ENCODE data around the gene HDAC4. TPM values are rescaled to one million over a fixed set of nuclear protein-coding genes. Genes with fewer than 3 reads are reported as not detected.

The HDAC4 gene
- total RNA-seq, 2 donors from 2014 or later: 8.1 to 20.1 TPM

DNA sequence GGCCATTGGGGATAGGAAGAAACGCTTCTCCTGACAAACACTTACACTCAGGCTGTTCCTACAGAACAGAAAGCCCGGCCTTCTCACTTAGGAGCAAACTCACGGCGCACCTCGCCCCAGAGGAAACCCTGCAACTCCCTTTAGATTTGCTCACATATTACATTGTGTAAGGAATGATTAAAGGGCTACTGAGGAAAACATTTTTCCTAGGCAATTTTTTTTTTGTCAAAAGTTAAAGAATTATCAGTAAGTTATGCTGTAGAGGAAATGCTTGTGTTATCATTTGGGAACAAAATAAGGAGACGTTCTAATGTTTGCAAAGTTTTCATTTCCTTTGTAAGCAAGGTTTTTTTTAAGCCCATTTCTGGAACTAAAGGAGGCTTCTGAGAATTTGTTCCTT, 264.1 kb downstream of the HDAC4 start:
- H3K36me3 ChIP-seq: peaks cover 49% of the 10 kb centered on the region

DNA sequence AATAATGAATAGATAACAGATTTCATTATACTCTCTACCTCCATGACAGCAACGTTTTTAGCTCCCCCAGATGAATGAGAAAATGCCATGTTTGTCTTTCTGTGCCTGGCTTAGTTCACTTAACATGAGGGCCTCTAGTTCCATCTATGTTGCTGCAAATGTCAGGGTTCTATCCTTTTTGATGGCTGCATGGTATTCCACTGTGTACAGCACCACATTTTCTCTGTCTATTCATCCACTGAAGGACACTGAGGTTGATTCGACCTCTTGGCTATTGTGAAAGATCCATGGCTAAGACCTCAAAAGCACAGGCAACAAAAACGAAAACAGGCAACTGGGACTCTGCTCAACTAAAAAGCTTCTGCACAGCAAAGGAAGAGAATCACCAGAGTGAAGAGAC, 264.6 kb downstream of the HDAC4 start:
- Histone ChIP-seq H3K27ac (no peak overlapping the region), H3K27me3 (no peaks in the 10 kb centered on the region), H3K4me1 (no peaks in the 10 kb centered on the region), H3K4me3 (no peak overlapping the region), H3K9me3 (no peaks in the 10 kb centered on the region), H3K36me3 (peaks cover 55% of the 10 kb centered on the region)
- no peak for DNase-seq (ENCODE audit: low spot score)
- TF ChIP-seq, protein P1, sequence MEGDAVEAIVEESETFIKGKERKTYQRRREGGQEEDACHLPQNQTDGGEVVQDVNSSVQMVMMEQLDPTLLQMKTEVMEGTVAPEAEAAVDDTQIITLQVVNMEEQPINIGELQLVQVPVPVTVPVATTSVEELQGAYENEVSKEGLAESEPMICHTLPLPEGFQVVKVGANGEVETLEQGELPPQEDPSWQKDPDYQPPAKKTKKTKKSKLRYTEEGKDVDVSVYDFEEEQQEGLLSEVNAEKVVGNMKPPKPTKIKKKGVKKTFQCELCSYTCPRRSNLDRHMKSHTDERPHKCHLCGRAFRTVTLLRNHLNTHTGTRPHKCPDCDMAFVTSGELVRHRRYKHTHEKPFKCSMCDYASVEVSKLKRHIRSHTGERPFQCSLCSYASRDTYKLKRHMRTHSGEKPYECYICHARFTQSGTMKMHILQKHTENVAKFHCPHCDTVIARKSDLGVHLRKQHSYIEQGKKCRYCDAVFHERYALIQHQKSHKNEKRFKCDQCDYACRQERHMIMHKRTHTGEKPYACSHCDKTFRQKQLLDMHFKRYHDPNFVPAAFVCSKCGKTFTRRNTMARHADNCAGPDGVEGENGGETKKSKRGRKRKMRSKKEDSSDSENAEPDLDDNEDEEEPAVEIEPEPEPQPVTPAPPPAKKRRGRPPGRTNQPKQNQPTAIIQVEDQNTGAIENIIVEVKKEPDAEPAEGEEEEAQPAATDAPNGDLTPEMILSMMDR (IDR thresholded peaks at IDR 0.05): no peak

More for the DNA sequence above, 264.1 kb downstream of the HDAC4 start:
- DNase-seq (ENCODE audit: low spot score): no peak
- Histone ChIP-seq H3K4me1 (no peaks in the 10 kb centered on the region), H3K27me3 (no peaks in the 10 kb centered on the region), H3K9me3 (no peaks in the 10 kb centered on the region), H3K4me3 (no peak overlapping the region), H3K27ac (no peak overlapping the region)
- TF ChIP-seq, protein P1 (IDR thresholded peaks at IDR 0.05): no peak

DNA sequence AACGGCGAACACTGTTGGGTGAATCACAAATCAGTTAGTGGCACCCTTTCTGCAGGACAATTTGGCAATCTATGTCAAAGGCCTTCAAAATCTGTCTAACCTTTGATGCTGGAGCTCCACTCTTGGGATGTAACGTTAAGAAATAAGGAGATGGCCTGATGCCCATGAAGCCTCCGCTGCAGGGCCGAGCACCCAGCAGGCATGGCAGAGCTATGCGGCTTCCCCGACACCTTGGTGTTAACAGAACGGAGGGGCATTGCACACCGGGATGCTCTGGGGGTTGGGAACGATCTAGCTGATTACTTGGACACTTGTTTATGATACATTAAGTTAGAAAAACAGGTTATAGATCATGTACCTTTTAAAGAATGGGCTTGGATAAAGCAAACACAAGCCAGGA, 265.3 kb downstream of the HDAC4 start:
- peaks cover 59% of the 10 kb centered on the region for H3K36me3 ChIP-seq
- no peaks in the 10 kb centered on the region for H3K4me1 ChIP-seq
- no peaks in the 10 kb centered on the region for H3K27me3 ChIP-seq
- H3K27ac ChIP-seq: no peak overlapping the region
- TF ChIP-seq, protein P1 (IDR thresholded peaks at IDR 0.05): no peak
- no peak for DNase-seq (ENCODE audit: low spot score)
- no peak overlapping the region for H3K4me3 ChIP-seq
- no peaks in the 10 kb centered on the region for H3K9me3 ChIP-seq

DNA sequence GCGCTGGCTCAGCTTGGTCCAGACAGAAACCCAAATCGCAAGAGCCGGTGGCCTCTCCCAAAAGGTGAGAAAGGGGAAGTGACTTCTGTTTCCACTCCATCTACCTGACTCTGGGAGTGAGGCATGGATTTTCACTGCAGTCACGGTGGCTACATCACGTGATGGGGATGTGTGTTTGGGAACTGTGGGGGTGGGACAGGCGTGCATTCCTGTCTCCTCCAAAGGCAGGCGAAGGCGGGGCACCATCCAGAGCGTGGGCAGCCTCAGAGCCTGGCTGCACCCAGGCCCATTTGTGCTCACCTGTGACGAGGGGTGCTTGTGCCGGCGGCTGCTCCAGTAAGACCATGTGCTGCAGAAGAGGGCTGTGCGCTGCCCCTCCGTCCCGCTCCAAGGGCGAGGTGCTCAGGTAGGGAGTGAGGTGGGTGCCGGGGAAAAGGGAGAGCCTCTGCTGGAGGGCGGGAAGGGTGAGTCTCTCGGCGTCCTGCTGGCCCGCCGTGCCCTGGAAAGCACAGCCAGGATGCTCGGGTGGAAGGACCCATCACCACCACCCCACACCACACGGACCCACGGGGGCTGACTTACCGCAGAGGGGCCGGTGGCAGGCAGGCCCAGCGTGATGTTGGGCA, 266.8 kb downstream of the HDAC4 start:
- no peak overlapping the region for H3K27ac ChIP-seq
- peaks cover 59% of the 10 kb centered on the region for H3K36me3 ChIP-seq
- no peak for DNase-seq (ENCODE audit: low spot score)
- H3K9me3 ChIP-seq: no peaks in the 10 kb centered on the region
- no peaks in the 10 kb centered on the region for H3K27me3 ChIP-seq
- TF ChIP-seq, protein P1 (IDR thresholded peaks at IDR 0.05): no peak
- no peak overlapping the region for H3K4me3 ChIP-seq
- peaks cover 0 to 8% of the 10 kb centered on the region in 2 donors for H3K4me1 ChIP-seq

DNA sequence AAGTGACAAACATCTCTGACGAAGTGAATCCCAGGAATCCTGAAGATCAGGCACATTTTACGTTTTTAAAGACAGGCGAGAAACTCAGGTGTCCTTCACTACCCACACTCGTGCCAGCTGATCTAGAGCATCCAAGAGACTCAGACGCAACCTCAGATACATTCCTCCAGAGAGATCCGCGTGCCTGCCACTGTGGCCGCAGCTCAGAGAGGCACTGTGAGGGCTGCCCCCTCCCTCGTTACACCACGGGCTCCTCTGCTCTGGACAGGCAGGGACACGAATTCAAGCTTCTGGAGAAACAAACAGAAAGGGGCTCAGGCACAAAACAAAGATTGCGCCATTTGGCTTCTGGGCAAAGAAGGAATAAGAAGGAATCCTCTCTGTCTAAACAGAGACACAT, 268.0 kb downstream of the HDAC4 start:
- TF ChIP-seq, protein P1 (IDR thresholded peaks at IDR 0.05): no peak
- Histone ChIP-seq H3K27me3 (no peaks in the 10 kb centered on the region), H3K4me1 (peaks cover 0 to 11% of the 10 kb centered on the region in 2 donors), H3K4me3 (no peak overlapping the region), H3K27ac (no peak overlapping the region), H3K36me3 (peaks cover 53% of the 10 kb centered on the region), H3K9me3 (no peaks in the 10 kb centered on the region)
- no peak for DNase-seq (ENCODE audit: low spot score)

DNA sequence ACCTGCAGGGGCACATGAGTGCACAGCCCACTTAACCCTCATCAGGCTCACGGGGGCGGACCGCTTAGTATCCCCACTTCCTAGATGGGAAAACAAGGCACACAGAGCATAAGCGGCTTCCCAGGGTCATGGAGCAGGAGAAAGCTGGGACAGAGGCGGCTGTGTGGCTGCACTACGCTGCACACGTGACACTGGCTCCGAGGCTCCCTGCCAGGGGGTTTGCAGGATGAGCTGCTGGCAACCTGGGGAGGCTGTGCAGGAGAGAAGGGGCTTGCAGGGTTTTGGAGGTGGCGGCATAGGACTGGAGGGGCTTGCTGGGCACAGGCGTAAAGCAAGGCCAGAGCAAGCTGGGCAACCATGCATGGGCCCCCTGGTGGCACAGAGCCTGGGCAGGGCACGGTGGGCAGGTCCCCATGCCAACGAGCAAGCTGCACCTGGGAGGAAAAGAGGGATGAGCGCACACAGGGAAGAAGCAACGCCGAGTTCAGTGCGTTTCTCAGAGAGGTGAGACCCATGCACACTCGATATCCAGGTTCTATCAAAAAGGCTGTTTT, 268.6 kb downstream of the HDAC4 start:
- Histone ChIP-seq H3K9me3 (no peaks in the 10 kb centered on the region), H3K27me3 (no peaks in the 10 kb centered on the region), H3K36me3 (peaks cover 53% of the 10 kb centered on the region), H3K4me3 (no peak overlapping the region), H3K4me1 (peaks cover 0 to 16% of the 10 kb centered on the region in 2 donors), H3K27ac (no peak overlapping the region)
- DNase-seq (ENCODE audit: low spot score): no peak
- TF ChIP-seq, protein P1 (IDR thresholded peaks at IDR 0.05): no peak

Data from right atrium auricular region (tissue), 2 donors.